Measurements from ENCODE around the gene CLSTN2. TPM values are rescaled to one million over a fixed set of nuclear protein-coding genes. Genes with fewer than 3 reads are reported as not detected.

Gene CLSTN2
- total RNA-seq, 2 experiments from 2014 or later, result not detected

GRCh38 chr3:140167600-140168281 lies 232.8 kb downstream of the CLSTN2 start:
- POLR2A ChIA-PET, result no interaction called here
- CTCF ChIA-PET, result no interaction called here

- ChIA-PET CTCF (no interaction called here), POLR2A (no interaction called here)
Observed at GRCh38 chr3:140170612-140171011, 235.6 kb downstream of the CLSTN2 start.

GRCh38 chr3:140176526-140176925 lies 241.5 kb downstream of the CLSTN2 start:
- POLR2A ChIA-PET, result no interaction called here

GRCh38 chr3:140177943-140178342 lies 243.0 kb downstream of the CLSTN2 start:
- ChIA-PET CTCF (no interaction called here), POLR2A (no interaction called here)

More at GRCh38 chr3:140176526-140176925, 241.5 kb downstream of the CLSTN2 start:
- CTCF ChIA-PET, result no interaction called here

- ChIA-PET POLR2A (no interaction called here), CTCF (no interaction called here)
Observed at GRCh38 chr3:140178482-140178881, 243.5 kb downstream of the CLSTN2 start.

GRCh38 chr3:140180603-140181002 lies 245.6 kb downstream of the CLSTN2 start:
- ChIA-PET POLR2A (no interaction called here), CTCF (no interaction called here)

- POLR2A ChIA-PET, result no interaction called here
- CTCF ChIA-PET, result no interaction called here
Observed at GRCh38 chr3:140185375-140185774, 250.4 kb downstream of the CLSTN2 start.

GRCh38 chr3:140186421-140186920 lies 251.5 kb downstream of the CLSTN2 start:
- CTCF ChIA-PET, result no interaction called here
- POLR2A ChIA-PET, result no interaction called here

- ChIA-PET POLR2A (no interaction called here), CTCF (no interaction called here)
Observed at GRCh38 chr3:140187028-140187427, 252.0 kb downstream of the CLSTN2 start.

GRCh38 chr3:140187656-140188221 lies 252.8 kb downstream of the CLSTN2 start:
- POLR2A ChIA-PET, result no interaction called here
- CTCF ChIA-PET, result no interaction called here

- ChIA-PET CTCF (no interaction called here), POLR2A (no interaction called here)
Observed at GRCh38 chr3:140188285-140188684, 253.3 kb downstream of the CLSTN2 start.

GRCh38 chr3:140189267-140189666 lies 254.3 kb downstream of the CLSTN2 start:
- POLR2A ChIA-PET, result no interaction called here
- CTCF ChIA-PET, result no interaction called here

- POLR2A ChIA-PET, result no interaction called here
- CTCF ChIA-PET, result no interaction called here
Observed at GRCh38 chr3:140189976-140190375, 255.0 kb downstream of the CLSTN2 start.

GRCh38 chr3:140196970-140197369 lies 262.0 kb downstream of the CLSTN2 start:
- CTCF ChIA-PET, result no interaction called here
- POLR2A ChIA-PET, result interaction anchor here (0.6 kb wide), 1 partner anchor 290 kb away, joined by 3 read pairs; no protein-coding TSS in a partner anchor

- ChIA-PET POLR2A (no interaction called here), CTCF (no interaction called here)
Observed at GRCh38 chr3:140198242-140198641, 263.3 kb downstream of the CLSTN2 start.

- CTCF ChIA-PET, result no interaction called here
- POLR2A ChIA-PET, result no interaction called here
Observed at GRCh38 chr3:140199008-140199407, 264.0 kb downstream of the CLSTN2 start.

GRCh38 chr3:140199743-140200142 lies 264.8 kb downstream of the CLSTN2 start:
- ChIA-PET POLR2A (no interaction called here), CTCF (no interaction called here)

- CTCF ChIA-PET, result no interaction called here
- POLR2A ChIA-PET, result no interaction called here
Observed at GRCh38 chr3:140203510-140203909, 268.5 kb downstream of the CLSTN2 start.

GRCh38 chr3:140204271-140204984 lies 269.4 kb downstream of the CLSTN2 start:
- ChIA-PET POLR2A (no interaction called here), CTCF (no interaction called here)

- CTCF ChIA-PET, result interaction anchor here (0.6 kb wide), 1 partner anchor 230 kb away, joined by 3 read pairs; no protein-coding TSS in a partner anchor
- POLR2A ChIA-PET, result no interaction called here
Observed at GRCh38 chr3:140205598-140205997, 270.6 kb downstream of the CLSTN2 start.

Data from activated CD8-positive, alpha-beta memory T cell treated with anti-CD3 and anti-CD28 coated beads for 36 hours (primary cell).